ENCODE data around the gene SNCA.

DNA sequence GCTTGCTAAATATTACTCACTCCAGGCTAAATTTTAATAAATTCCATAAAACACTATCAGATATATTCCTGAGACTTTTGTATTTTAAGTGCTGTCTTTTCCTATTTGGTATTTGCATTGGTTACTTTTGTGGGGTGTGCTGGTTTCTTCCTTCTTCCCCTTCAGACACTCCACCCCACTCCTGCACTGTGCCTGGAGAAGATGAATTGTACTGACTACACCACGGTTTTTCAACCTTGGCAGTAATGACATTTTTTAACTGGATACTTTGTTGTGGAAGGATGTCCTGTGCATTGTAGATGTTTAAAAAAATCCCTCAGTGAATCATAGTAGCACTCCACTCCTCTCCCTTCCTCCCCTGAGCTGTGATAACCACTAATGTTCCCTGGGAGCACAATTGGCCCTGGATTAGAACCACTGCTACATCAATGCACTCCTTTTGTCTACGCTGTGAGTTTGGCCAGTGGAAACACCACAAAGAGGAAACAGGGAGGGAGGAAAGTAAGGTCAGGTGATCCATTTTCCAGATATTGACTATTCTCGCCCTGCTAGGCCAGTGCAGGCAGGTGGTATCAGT is 36.3 kb downstream of the SNCA start:
- TF ChIP-seq, protein P1, sequence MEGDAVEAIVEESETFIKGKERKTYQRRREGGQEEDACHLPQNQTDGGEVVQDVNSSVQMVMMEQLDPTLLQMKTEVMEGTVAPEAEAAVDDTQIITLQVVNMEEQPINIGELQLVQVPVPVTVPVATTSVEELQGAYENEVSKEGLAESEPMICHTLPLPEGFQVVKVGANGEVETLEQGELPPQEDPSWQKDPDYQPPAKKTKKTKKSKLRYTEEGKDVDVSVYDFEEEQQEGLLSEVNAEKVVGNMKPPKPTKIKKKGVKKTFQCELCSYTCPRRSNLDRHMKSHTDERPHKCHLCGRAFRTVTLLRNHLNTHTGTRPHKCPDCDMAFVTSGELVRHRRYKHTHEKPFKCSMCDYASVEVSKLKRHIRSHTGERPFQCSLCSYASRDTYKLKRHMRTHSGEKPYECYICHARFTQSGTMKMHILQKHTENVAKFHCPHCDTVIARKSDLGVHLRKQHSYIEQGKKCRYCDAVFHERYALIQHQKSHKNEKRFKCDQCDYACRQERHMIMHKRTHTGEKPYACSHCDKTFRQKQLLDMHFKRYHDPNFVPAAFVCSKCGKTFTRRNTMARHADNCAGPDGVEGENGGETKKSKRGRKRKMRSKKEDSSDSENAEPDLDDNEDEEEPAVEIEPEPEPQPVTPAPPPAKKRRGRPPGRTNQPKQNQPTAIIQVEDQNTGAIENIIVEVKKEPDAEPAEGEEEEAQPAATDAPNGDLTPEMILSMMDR (IDR thresholded peaks at IDR 0.05) = no peak
- TF ChIP-seq ZFX (IDR thresholded peaks at IDR 0.05; ENCODE audit: borderline replicate concordance) = no peak

Data from 22Rv1 (cell line).